NT2/D1 (cell line): ENCODE results near the gene SUMO4.

ENCODE experiments used
- SUZ12 ChIP-seq: IDR thresholded peaks from 2 replicates; pipeline ENCODE4 v1.6.1; 2011; ENCODE audit not compliant: insufficient read length, insufficient read depth; ENCODE audit errors: extremely low read depth
- ZNF274 ChIP-seq: IDR thresholded peaks from 2 replicates; pipeline ENCODE4 v1.6.1; 2011; ENCODE audit warnings: mild to moderate bottlenecking, low read depth, low read length

GRCh38 chr6:149395185-149395584, 4.9 kb upstream of the SUMO4 start:
- TF ChIP-seq ZNF274 (no peak), SUZ12 (no peak)
